Neural crest cell (in vitro differentiated cells): Measurements from ENCODE around the gene PIP. TPM values are rescaled to one million over a fixed set of nuclear protein-coding genes. Genes with fewer than 3 reads are reported as not detected.

Experiments
- DNase-seq: peaks from one replicate; pipeline ENCODE4 v3.0.0; 2021; ENCODE audit warnings: low read depth, mixed read lengths, low spot score
- H3K27ac Mint-ChIP-seq: one replicate; pipeline ENCODE4 v1.8.0; 2021; ENCODE audit warnings: mild to moderate bottlenecking, mixed read lengths; ENCODE audit not compliant: unreplicated experiment
- H3K27me3 Mint-ChIP-seq: 2 replicates; pipeline ENCODE4 v1.8.0; 2021; ENCODE audit warnings: low read depth, mild to moderate bottlenecking, mixed read lengths
- H3K36me3 Mint-ChIP-seq: 2 replicates; pipeline ENCODE4 v1.8.0; 2021; ENCODE audit warnings: low read depth, mild to moderate bottlenecking, mixed read lengths
- H3K4me1 Mint-ChIP-seq: 2 replicates; pipeline ENCODE4 v1.8.0; 2021; ENCODE audit warnings: mixed read lengths
- H3K4me3 Mint-ChIP-seq: one replicate; pipeline ENCODE4 v1.8.0; 2021; ENCODE audit warnings: mild to moderate bottlenecking, mixed read lengths
- H3K9me3 Mint-ChIP-seq: 2 replicates; pipeline ENCODE4 v1.8.0; 2021; ENCODE audit warnings: mixed read lengths
- CTCF ChIP-seq: fragments of 200-600 bp; sonication (generic); conservative IDR thresholded peaks from 2 replicates; pipeline ENCODE4 v1.5.0; 2021; ENCODE audit warnings: antibody characterized with exemption, mild to moderate bottlenecking
- total RNA-seq: library from RNA; stranded (reverse); gene quantifications from 2 replicates; pipeline ENCODE4 v1.2.1, GENCODE V29; 2021

The PIP gene
- total RNA-seq, 1 donor from 2014 or later = not detected

DNA sequence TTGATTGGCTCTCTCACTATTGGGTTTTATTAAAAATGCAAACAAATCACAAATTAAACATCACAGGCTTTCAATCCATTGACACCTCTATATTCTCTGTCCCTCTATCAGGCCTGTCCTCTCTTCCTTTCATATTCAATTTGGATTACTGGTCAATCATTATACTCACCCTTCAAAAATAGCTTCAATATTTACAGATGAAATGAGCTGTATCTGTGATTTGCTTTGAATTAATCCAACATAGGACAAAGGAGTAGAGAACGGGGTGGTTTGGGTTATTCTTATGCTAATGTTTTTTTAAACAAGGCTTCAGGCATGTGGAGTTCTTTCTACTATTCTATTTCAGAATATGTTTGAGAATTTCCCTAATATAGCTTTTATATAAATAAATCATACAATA lies 53.7 kb downstream of the PIP start:
- no peak for TF ChIP-seq CTCF
- no peak overlapping the region for H3K27ac Mint-ChIP-seq
- peaks cover 12% of the 10 kb centered on the region for H3K27me3 Mint-ChIP-seq
- DNase-seq = no peak
- no peaks in the 10 kb centered on the region for H3K36me3 Mint-ChIP-seq
- no peaks in the 10 kb centered on the region for H3K4me1 Mint-ChIP-seq
- peaks cover 3% of the 10 kb centered on the region for H3K9me3 Mint-ChIP-seq
- no peak overlapping the region for H3K4me3 Mint-ChIP-seq

GRCh38 chr7:143188994-143189393 lies 57.1 kb downstream of the PIP start:
- H3K36me3 Mint-ChIP-seq = no peaks in the 10 kb centered on the region
- DNase-seq = no peak

More at GRCh38 chr7:143188994-143189393, 57.1 kb downstream of the PIP start:
- TF ChIP-seq CTCF = no peak
- H3K27ac Mint-ChIP-seq = no peak overlapping the region
- no peak overlapping the region for H3K4me3 Mint-ChIP-seq
- no peaks in the 10 kb centered on the region for H3K4me1 Mint-ChIP-seq
- H3K9me3 Mint-ChIP-seq = no peaks in the 10 kb centered on the region
- H3K27me3 Mint-ChIP-seq = peaks cover 5% of the 10 kb centered on the region

Other genes starting within 250 kb of the PIP start
- 0.07 and 0.16 TPM in 2 replicates for gene TRPV6, start 246.3 kb upstream of the PIP start, total RNA-seq
- 0.07 TPM in 1 of 2 replicates, not detected in the other for gene TRPV5, start 198.3 kb upstream of the PIP start, total RNA-seq
- gene LLCFC1, start 192.6 kb upstream of the PIP start, total RNA-seq = not detected in 2 replicates
- gene KEL, start 169.7 kb upstream of the PIP start, total RNA-seq = 1.4 and 1.7 TPM in 2 replicates
- gene OR9A2, start 104.9 kb upstream of the PIP start, total RNA-seq = not detected in 2 replicates
- not detected in 2 replicates for gene OR6V1, start 79.7 kb upstream of the PIP start, total RNA-seq
- gene TAS2R39, start 51.3 kb downstream of the PIP start, total RNA-seq = not detected in 2 replicates
- not detected in 2 replicates for gene TAS2R40, start 90.0 kb downstream of the PIP start, total RNA-seq
- 51.0 and 54.1 TPM in 2 replicates for gene GSTK1, start 131.4 kb downstream of the PIP start, total RNA-seq
- 0.61 and 0.91 TPM in 2 replicates for gene TMEM139, start 152.9 kb downstream of the PIP start, total RNA-seq
- gene CASP2, start 156.3 kb downstream of the PIP start, total RNA-seq = 72.8 and 76.2 TPM in 2 replicates
- gene CLCN1, start 184.0 kb downstream of the PIP start, total RNA-seq = 0.09 TPM in 1 of 2 replicates, not detected in the other
- 15.0 and 15.5 TPM in 2 replicates for gene FAM131B, start 230.6 kb downstream of the PIP start, total RNA-seq
- 61.7 and 64.7 TPM in 2 replicates for gene ZYX, start 249.3 kb downstream of the PIP start, total RNA-seq